Right lobe of liver (tissue), 4 donors: ENCODE measurements around the gene CCDC186.

ENCODE experiments used
- CTCF ChIP-seq, 4 donors: fragments of 200-600 bp in 3 of 4; fragments of 450-650 bp in 1 of 4; IDR thresholded peaks; one replicate each; pipeline versions ENCODE4 v1.5.1 to v1.8.0; 2016 to 2022; ENCODE audit warnings: antibody characterized with exemption in 4 of 4, mild to moderate bottlenecking in 2 of 4
- POLR2A ChIP-seq: fragments of 450-650 bp; IDR thresholded peaks from one replicate; pipeline ENCODE4 v1.6.1; 2017; ENCODE audit warnings: antibody characterized with exemption, mild to moderate bottlenecking
- donor health status: DM: no; HTN: no; CAD: no.
- donor health status: DM: no; HTN: no; CAD: no.
- donor health status: DM: no; HTN: yes; CAD: no.

- TF ChIP-seq CTCF (IDR thresholded peaks at IDR 0.05) (no peak), POLR2A (no peak)
Measured at GRCh38 chr10:114078346-114078745, 95.7 kb downstream of the CCDC186 start.
